IMR-90 (cell line): ENCODE data around the gene NRM.
"Not testable (repeated sequence)": the region's sequence is repeated elsewhere in the genome, so short reads cannot be mapped to it uniquely, and the experiment has no call there.

ENCODE experiments used
- CEBPB ChIP-seq: IDR thresholded peaks from 2 replicates; pipeline ENCODE4 v1.6.1; 2012; ENCODE audit warnings: low read depth, low read length, improper control_type of control experiment
- CTCF ChIP-seq: conservative IDR thresholded peaks from 2 replicates; pipeline ENCODE4 v1.5.1; 2012; ENCODE audit warnings: mild to moderate bottlenecking, low read depth, low read length, improper control_type of control experiment
- ELK1 ChIP-seq: fragments of 150-350 bp; IDR thresholded peaks from 2 replicates; pipeline ENCODE4 v1.6.1; 2016; ENCODE audit warnings: low read depth, mild to moderate bottlenecking, low read length, moderate library complexity, borderline replicate concordance
- MXI1 ChIP-seq: IDR thresholded peaks from 2 replicates; pipeline ENCODE4 v1.6.1; 2012; ENCODE audit warnings: low read depth, mild to moderate bottlenecking, low read length, moderate library complexity, borderline replicate concordance
- POLR2A ChIP-seq: IDR thresholded peaks from 2 replicates; pipeline ENCODE4 v1.6.1; 2012; ENCODE audit warnings: mild to moderate bottlenecking, low read depth, low read length
- RAD21 ChIP-seq: IDR thresholded peaks from 2 replicates; pipeline ENCODE4 v1.6.1; 2012; ENCODE audit warnings: low read length, improper control_type of control experiment
- RFX5 ChIP-seq: IDR thresholded peaks from 2 replicates; pipeline ENCODE4 v1.8.0; 2012; ENCODE audit warnings: low read depth, mild to moderate bottlenecking, low read length, moderate library complexity
- USF2 ChIP-seq: fragments of 150-350 bp; IDR thresholded peaks from 2 replicates; pipeline ENCODE4 v1.6.1; 2017; ENCODE audit warnings: mild to moderate bottlenecking, antibody characterized with exemption, low read length, low read depth

- TF ChIP-seq CTCF, USF2, MXI1, POLR2A, CEBPB, RFX5, RAD21, ELK1: not testable (repeated sequence)
Measured at GRCh38 chr6:30723843-30724741, 33.3 kb upstream of the NRM start.
